T-helper 9 cell (primary cell): ENCODE measurements around the gene MRPL22.
"Not testable (repeated sequence)": the region's sequence is repeated elsewhere in the genome, so short reads cannot be mapped to it uniquely, and the experiment has no call there.

ENCODE experiments used
- DNase-seq: peaks from one replicate; pipeline ENCODE4 v3.0.0-alpha.2; 2020

MRPL22 gene

DNA sequence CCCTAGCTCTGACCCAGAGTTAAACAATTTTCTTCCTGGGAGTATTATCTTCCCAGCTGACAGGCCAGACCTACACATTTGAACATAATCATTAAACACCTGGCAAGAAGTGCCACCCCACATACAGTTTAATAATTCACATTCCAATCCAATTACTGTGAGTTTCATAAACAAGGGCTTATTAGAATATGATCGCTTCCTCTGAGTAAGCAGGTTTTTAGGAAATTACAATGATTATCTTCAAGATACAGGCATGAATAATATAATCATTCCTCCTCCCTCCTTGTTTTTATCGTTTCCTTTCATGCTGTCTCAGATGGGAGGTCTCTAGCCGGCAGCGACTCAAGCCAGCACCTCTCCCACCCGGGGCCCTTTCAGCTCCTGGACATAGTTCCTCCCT is 56.9 kb downstream of the MRPL22 start:
- no peak for DNase-seq

DNA sequence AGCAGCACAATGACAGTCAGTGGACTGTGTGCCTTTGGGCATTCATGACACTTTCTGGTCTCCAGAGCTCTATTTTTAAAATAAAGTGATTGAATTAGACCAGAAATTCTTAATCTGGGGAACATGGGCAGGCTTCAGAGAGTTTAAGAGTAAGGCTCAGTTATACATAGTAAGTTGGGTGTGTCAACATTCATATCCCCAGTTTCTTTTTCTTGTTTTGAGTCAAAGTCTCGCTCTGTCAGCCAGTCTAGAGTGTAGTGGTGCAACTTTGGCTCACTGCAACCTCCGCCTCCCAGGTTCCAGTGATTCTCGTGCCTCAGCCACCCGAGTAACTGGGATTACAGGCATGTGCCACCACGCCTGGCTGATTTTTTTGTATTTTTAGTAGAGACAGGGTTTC is 59.0 kb downstream of the MRPL22 start:
- DNase-seq, result no peak

- DNase-seq, result no peak
These were observed 60.6 kb downstream of the MRPL22 start for GRCh38 chr5:155001523-155001922.

DNA sequence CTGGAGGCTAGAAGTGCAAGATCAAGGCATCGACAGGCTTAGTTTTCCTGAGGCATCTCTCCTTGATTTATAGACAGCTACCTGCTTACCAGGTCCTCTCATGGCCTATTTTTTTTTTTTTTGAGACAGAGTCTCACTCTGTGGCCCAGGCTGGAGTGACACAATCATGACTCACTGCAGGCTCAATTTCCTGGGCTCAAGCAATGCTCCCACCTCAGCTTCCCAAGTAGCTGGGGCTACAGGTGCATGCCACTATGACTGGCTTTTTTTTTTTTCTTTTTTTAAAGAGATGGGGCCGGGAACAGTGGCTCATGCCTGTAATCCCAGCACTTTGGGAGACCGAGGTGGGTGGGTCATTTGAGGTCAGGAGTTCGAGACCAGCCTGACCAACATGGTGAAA is 61.8 kb downstream of the MRPL22 start:
- DNase-seq, result not testable (repeated sequence)

DNA sequence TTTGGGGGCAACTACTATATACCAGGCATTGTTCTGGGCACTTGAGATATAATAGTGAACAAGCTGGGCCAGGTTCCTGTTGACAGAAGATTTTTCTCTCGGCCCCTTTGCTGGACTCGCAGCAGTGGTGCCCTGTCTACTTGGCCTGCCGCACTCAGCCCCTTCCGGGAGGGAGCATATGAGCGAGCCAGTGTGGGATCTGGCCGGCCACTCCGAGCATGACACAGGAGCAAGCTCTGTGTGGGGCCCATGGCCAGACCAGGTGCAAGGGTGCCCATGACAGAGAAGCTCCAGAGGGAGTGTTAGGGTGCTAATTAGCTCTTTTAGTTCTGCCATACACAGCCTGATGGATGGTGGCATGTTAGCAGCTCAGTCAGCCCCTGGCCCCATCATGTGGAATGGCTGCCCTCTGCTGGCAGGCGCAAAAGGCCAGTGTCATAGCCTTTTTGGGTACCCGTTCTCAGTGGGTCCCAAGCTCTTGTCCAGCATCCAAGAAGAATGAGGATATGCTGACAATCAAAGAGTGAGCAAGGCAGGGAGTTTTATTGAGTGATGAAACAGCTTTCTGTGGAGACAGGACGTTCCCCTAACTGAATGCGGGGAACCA is 63.4 kb downstream of the MRPL22 start:
- no peak for DNase-seq

- not testable (repeated sequence) for DNase-seq
These were observed 65.4 kb downstream of the MRPL22 start for GRCh38 chr5:155006265-155006664.

GRCh38 chr5:155008669-155009068 is 67.8 kb downstream of the MRPL22 start:
- no peak for DNase-seq

- DNase-seq, result no peak
These were observed 70.0 kb downstream of the MRPL22 start for GRCh38 chr5:155010881-155011280.

GRCh38 chr5:155013526-155013925 is 72.7 kb downstream of the MRPL22 start, which contains the start of gene KIF4B:
TSS of gene KIF4B (plus strand) at chr5:155013755. CDS start at chr5:155013860, 105 bp downstream.
- no peak for DNase-seq

DNA sequence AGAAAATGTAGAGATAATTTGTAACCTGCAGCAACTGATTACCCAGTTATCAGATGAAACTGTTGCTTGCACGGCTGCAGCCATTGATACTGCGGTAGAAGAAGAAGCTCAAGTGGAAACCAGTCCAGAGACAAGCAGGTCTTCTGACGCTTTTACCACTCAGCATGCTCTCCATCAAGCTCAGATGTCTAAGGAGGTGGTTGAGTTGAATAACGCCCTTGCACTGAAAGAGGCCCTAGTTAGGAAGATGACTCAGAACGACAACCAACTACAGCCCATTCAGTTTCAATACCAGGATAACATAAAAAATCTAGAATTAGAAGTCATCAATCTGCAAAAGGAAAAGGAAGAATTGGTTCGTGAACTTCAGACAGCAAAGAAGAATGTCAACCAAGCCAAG is 74.4 kb downstream of the MRPL22 start:
- no peak for DNase-seq

DNA sequence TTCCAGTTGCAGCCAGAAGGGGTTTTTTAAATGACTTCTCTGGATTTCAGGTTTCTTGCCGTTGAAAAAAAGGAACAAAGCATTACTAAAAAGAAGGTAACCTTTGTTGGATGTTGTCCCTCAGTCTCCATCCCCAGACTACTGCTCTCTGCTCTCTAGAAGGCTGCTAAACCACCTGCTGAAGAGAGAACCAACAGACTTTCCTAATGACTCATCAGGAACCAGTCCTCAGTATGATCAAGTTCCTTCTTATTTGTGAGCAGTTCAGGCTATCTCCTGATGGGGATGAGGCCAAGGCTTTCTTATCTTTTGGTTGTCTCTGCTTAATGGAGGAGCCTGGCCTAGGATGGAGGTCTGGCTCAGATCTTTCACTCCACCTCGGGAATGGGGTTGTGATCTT is 76.7 kb downstream of the MRPL22 start:
- no peak for DNase-seq
